HUES48 (cell line): Measurements from ENCODE around the gene WDR6.
A peak's percentile ranks its signal among the peaks of the same experiment; 100 is the strongest.

Experiments used
- H3K27ac ChIP-seq: one replicate; pipeline ENCODE4 v1.7.0; 2013; ENCODE audit warnings: low read depth, low read length, inconsistent platforms
- H3K27me3 ChIP-seq: 2 replicates; pipeline ENCODE4 v1.6.1; 2013; ENCODE audit warnings: mild to moderate bottlenecking, low read length; ENCODE audit not compliant: control insufficient read depth, insufficient read depth
- H3K36me3 ChIP-seq: 2 replicates; pipeline ENCODE4 v1.6.1; 2013; ENCODE audit warnings: low read length; ENCODE audit not compliant: control insufficient read depth, insufficient read depth
- H3K4me1 ChIP-seq: 2 replicates; pipeline ENCODE4 v1.6.1; 2013; ENCODE audit warnings: mild to moderate bottlenecking, low read length; ENCODE audit not compliant: control insufficient read depth, insufficient read depth
- H3K4me3 ChIP-seq: 2 replicates; pipeline ENCODE4 v1.5.1; 2013; ENCODE audit warnings: mild to moderate bottlenecking, low read depth, low read length
- H3K9ac ChIP-seq: 2 replicates; pipeline ENCODE4 v1.6.1; 2013; ENCODE audit warnings: mild to moderate bottlenecking, low read depth, low read length, moderate library complexity
- H3K9me3 ChIP-seq: 2 replicates; pipeline ENCODE4 v1.6.1; 2013; ENCODE audit warnings: low read length; ENCODE audit not compliant: control insufficient read depth, insufficient read depth

The WDR6 gene

DNA sequence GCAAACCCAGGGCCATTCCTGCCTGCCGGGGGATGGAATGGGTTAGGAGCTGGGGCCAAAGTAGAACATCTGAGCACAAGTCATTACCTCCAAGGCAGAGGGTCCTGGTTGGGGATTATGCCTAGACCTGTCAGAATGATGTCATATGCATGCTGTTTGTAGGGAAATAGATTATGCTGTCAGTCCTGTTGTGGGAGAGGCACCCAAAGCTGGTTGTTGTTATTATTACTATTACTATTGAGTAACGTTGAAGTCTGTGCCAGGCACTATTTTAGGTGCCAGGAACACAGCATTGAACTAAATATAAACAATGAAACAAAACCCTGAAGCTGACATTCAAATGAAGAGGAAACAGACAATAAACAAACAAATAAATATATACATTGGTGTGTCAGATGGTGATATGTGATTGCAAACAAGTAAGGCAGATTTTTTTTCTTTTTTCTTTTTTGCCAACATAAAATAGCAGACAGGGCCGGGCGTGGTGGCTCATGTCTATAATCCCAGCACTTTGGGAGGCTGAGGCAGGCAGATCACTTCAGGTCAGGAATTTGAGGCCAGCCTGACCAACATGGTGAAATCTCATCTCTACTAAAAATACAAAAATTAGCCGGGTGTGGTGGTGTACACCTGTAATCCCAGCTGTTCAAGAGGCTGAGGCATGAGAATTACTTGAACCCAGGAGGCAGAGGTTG lies 15.2 kb upstream of the WDR6 start:
- Histone ChIP-seq H3K9me3 (no peaks in the 10 kb centered on the region), H3K4me1 (peaks cover 14% of the 10 kb centered on the region), H3K9ac (no peak overlapping the region), H3K27me3 (no peaks in the 10 kb centered on the region), H3K27ac (no peak overlapping the region), H3K36me3 (peaks cover 4% of the 10 kb centered on the region; the same call in 1 of the 2 replicates), H3K4me3 (peak overlapping the region; percentile 91)

DNA sequence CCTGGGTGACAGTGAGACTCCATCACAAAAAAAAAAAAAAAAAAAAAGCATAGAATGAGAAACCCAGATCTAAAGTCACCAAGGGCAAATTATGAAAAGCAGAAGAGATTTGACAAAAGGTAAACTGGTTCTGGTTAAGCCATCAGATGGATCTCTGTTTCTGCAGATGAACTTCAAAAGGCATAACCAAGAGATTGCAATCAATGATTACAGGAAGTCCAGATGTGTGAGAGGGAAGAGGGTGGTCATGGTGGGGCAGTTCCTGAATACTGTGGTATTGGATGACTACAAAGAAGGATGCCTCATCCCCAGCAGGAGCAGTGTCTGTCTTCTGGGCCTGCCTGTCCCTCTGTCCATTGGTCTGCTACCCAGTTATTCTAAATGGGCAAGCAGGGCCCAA lies 13.4 kb upstream of the WDR6 start:
- H3K4me3 ChIP-seq: no peak overlapping the region
- no peaks in the 10 kb centered on the region for H3K9me3 ChIP-seq
- no peaks in the 10 kb centered on the region for H3K27me3 ChIP-seq
- no peak overlapping the region for H3K27ac ChIP-seq
- no peak overlapping the region for H3K9ac ChIP-seq
- H3K4me1 ChIP-seq: peaks cover 14% of the 10 kb centered on the region
- H3K36me3 ChIP-seq: peaks cover 4% of the 10 kb centered on the region; the same call in 1 of the 2 replicates

DNA sequence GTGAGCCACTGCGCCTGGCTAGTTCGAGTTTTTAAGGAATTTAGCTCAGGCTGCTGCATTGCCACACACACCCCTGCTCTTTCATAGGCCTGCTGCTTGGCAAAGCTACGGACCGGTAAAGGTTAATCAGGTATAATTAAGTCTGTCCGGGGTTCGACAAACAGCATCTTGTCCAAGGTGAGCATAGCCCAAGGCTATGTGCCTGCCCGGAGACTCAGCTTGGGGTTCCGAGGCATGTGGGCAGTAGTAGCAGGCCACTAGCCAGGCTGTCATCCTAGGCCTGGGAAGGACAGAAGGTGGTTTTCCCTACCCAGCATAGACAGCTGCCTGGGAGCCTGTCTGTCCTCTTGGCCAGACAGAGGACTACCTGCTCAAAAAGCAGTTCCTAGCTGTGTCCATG lies 10.6 kb upstream of the WDR6 start:
- Histone ChIP-seq H3K4me3 (no peak overlapping the region), H3K4me1 (peaks cover 19% of the 10 kb centered on the region), H3K9ac (no peak overlapping the region), H3K27ac (no peak overlapping the region), H3K27me3 (no peaks in the 10 kb centered on the region), H3K36me3 (peaks cover 4% of the 10 kb centered on the region; the same call in 1 of the 2 replicates), H3K9me3 (no peaks in the 10 kb centered on the region)

DNA sequence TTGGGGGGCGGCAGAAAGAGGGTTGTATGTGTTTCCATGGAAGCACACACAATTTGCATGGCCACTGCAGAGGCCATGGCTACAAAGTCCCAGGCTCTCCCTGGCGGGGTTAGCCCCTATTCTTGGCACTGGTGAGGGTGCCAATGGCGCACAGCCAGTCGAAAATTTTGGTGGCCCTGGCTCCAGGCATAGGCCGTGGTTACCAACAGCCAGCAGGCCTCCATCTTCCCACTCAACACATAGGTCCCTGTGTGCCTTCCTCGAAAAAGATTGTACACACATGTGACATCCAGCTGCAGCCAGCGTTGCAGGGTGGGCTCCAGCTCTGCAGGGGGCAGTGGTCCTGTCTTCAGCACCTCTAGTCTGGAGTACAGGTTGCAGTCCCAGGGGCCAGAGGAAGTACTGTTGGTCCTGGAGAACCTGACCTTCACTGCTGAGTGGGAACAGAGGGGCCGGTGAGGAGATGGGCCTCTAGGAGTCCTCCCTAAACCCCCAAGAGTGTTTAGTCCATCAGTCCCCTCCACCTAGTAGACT lies 10.0 kb upstream of the WDR6 start:
- H3K9me3 ChIP-seq: no peaks in the 10 kb centered on the region
- H3K4me3 ChIP-seq: no peak overlapping the region
- peaks cover 4% of the 10 kb centered on the region; the same call in 1 of the 2 replicates for H3K36me3 ChIP-seq
- H3K4me1 ChIP-seq: peaks cover 18% of the 10 kb centered on the region
- no peak overlapping the region for H3K27ac ChIP-seq
- no peaks in the 10 kb centered on the region for H3K27me3 ChIP-seq
- no peak overlapping the region for H3K9ac ChIP-seq

DNA sequence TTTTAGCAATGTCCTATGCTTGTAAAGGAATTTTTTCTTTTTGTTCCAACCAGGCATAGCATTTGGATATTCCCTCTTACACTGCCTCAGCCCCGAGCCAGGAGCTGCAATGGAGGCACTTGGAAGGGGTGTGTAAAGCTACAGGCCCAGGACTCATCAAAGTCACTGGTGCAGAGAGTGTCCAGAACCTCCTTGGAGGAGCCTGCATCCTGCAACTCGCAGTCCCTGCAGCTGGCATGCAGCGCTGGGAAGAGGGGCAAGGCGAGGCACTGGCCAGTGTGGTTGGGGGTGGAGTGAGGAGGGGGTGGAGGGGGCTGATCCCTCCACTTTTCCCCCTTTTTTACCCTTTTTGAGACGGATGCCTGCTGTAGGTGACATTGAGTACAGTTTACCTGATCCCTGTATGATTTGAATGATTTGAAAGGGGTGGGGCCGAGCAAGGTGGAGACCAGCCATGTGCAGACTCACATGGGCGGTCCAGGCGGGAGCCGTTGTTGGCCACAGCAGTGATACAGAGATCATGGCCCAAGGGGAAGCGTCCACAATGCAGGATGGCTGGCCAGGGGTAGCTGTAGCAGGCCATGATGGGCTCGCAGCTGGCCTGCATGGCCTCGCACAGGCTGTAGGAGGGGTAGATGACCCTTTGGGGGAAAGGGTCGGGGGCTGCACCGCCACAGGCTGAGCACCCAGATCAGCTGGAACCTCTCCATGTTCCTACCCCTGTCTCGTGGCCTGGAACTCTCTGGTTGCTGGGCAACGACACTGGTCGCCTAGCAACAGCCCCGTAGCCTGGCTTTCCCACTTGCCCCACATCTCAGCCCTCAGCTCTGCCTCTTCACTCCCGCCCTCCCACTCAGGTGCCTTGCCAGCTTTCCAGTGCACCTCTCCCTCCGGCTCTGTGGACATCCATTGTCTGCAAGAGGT lies 9.2 kb upstream of the WDR6 start:
- no peak overlapping the region for H3K9ac ChIP-seq
- no peak overlapping the region for H3K27ac ChIP-seq
- H3K4me3 ChIP-seq: no peak overlapping the region

DNA sequence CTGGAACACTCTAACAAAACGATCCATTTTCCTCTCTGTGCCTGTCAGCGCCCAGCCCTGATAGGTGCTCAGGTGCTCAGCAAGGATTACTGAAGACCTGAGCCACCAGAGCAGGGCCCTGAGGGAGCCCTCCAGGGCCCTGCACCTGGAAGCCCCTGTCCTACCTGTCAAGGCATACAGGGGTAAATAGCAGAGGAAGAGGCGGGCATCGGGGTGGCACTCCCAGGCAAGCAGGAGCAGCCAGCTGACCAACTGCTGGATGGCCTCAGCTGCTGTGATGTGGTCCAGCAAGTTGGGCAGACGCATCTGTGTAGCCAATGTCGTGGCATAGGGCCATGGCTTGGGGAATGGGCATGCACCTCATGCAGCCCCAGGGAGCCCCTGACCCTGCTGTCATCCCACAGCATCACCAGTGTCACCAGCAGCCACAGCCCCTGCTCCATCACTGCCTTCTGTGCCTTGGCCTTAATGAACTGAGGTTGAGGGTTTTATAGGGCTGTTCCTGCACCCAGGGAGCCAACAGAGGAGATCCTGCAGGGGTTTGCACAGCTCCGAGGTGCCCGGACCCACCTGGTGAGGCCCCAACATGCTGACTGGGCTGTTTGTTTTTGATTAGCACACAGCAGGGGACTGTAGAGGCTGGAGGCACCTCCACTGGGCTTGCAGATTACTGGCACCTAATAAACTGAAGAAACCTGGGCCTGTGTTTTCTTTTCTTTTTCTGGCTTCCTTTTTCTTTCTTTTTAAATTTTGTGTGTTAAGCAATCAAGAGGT lies 7.9 kb upstream of the WDR6 start:
- H3K27ac ChIP-seq: no peak overlapping the region
- peaks cover 4% of the 10 kb centered on the region; the same call in 1 of the 2 replicates for H3K36me3 ChIP-seq
- H3K27me3 ChIP-seq: no peaks in the 10 kb centered on the region
- H3K9ac ChIP-seq: 0 out of 2 replicates have a peak overlapping the region, but pooled peaks have one; percentile 21
- H3K4me3 ChIP-seq: no peak overlapping the region
- no peaks in the 10 kb centered on the region for H3K9me3 ChIP-seq
- H3K4me1 ChIP-seq: peaks cover 18% of the 10 kb centered on the region

More for the DNA sequence above, 9.2 kb upstream of the WDR6 start:
- no peaks in the 10 kb centered on the region for H3K27me3 ChIP-seq
- H3K4me1 ChIP-seq: peaks cover 18% of the 10 kb centered on the region
- no peaks in the 10 kb centered on the region for H3K9me3 ChIP-seq
- H3K36me3 ChIP-seq: peaks cover 4% of the 10 kb centered on the region; the same call in 1 of the 2 replicates

DNA sequence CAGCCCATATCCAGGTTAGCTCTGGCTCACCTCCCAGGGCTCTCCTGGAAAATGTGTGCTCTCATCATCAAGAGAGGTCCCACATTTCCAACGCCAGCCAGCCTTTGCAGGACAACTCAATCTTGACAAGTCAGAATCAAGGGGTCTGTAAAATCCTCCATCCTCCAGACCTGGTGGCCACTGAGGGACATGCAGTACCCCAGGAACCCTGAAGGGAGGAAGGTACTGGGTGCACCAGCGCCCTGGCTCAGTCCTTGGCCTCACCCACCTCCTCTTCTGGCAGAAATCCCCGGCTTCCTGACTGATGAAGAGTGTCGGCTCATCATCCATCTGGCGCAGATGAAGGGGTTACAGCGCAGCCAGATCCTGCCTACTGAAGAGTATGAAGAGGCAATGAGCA lies 6.0 kb upstream of the WDR6 start:
- no peaks in the 10 kb centered on the region for H3K9me3 ChIP-seq
- no peak overlapping the region for H3K9ac ChIP-seq
- no peaks in the 10 kb centered on the region; the same call in 1 of the 2 replicates for H3K27me3 ChIP-seq
- H3K4me3 ChIP-seq: no peak overlapping the region
- H3K36me3 ChIP-seq: peaks cover 4% of the 10 kb centered on the region; the same call in 1 of the 2 replicates
- H3K4me1 ChIP-seq: peaks cover 21% of the 10 kb centered on the region
- H3K27ac ChIP-seq: no peak overlapping the region

DNA sequence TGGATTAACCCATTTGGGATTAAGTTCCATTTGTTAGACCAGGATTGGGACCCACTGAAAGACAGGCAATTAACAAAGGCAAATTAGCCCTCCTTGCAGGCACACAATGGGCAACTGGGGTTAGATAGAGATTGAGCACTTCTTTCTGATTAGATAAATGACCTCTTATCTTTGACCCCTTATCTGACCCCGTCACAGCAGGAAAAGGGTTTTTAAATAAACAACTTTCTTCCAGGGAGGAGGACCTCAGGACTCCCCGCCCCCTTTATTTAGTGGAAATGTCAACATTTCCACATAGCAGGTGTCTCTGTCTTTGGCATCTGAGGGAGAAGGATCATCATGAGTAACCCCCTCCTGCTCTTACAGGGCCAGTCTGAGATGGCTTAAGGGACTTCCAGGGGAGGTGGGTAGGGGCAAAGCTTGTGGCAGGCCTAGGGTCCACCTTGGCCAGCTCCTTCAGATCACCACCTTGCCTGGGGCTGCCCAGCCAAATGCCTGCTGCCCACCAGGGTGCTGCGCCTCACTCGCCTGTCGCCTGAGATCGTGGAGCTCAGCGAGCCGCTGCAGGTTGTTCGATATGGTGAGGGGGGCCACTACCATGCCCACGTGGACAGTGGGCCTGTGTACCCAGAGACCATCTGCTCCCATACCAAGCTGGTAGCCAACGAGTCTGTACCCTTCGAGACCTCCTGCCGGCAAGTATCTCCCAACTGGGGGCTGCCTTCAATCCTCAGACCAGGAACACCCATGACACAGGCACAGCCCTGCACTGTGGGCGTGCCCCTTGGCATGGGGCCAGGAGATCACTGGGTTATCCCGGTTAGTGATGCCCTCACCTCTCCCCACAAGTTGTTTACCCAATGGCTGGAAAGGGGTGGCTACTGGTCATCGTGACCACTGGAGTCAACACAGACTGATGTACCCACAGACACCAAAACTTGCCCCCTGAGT lies 2.6 kb upstream of the WDR6 start:
- H3K9ac ChIP-seq: no peak overlapping the region
- peaks cover 5% of the 10 kb centered on the region; the same call in 1 of the 2 replicates for H3K36me3 ChIP-seq
- H3K27ac ChIP-seq: no peak overlapping the region
- peaks cover 23% of the 10 kb centered on the region for H3K4me1 ChIP-seq
- no peaks in the 10 kb centered on the region; the same call in 1 of the 2 replicates for H3K27me3 ChIP-seq
- H3K9me3 ChIP-seq: no peaks in the 10 kb centered on the region
- no peak overlapping the region for H3K4me3 ChIP-seq

DNA sequence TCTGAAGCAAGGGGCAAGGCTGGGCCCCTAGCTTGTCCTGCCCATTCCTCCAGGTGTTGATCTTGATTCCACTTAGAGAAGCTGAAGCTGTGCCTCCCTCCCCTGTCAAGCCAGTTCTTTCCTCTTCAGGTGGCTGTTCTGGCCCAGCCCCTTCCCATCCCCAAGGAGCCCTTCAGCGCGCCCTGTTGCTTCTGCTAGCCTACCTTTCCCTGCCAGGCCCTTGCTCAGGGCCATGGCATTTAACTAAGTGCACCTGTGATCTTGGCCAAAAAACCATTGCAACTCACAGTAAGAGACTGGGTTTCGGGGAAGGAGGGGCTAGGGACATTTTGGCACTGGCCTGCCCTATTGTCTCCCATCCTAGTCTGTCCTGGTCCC lies 1.9 kb upstream of the WDR6 start:
- Histone ChIP-seq H3K27ac (no peak overlapping the region), H3K9ac (no peak overlapping the region), H3K4me1 (peaks cover 16% of the 10 kb centered on the region), H3K27me3 (no peaks in the 10 kb centered on the region; the same call in 1 of the 2 replicates), H3K36me3 (peaks cover 5% of the 10 kb centered on the region; the same call in 1 of the 2 replicates), H3K4me3 (no peak overlapping the region), H3K9me3 (no peaks in the 10 kb centered on the region)
